ENCODE measurements around the gene C1orf122.
"Not testable (repeated sequence)": the region's sequence is repeated elsewhere in the genome, so short reads cannot be mapped to it uniquely, and the experiment has no call there.

Gene C1orf122

GRCh38 chr1:37807555-37808368 lies at the start of gene C1orf122, which contains the start of gene YRDC:
Gene C1orf122 (plus strand): TSS chr1:37807790. CDS start chr1:37808405, 615 bp downstream.
Gene YRDC (minus strand): TSS chr1:37808208. CDS start chr1:37808180, 28 bp downstream.
- DNase-seq, result peak; percentile 87

GRCh38 chr1:37759451-37759850 lies 48.1 kb upstream of the C1orf122 start:
- no peak for DNase-seq

DNA sequence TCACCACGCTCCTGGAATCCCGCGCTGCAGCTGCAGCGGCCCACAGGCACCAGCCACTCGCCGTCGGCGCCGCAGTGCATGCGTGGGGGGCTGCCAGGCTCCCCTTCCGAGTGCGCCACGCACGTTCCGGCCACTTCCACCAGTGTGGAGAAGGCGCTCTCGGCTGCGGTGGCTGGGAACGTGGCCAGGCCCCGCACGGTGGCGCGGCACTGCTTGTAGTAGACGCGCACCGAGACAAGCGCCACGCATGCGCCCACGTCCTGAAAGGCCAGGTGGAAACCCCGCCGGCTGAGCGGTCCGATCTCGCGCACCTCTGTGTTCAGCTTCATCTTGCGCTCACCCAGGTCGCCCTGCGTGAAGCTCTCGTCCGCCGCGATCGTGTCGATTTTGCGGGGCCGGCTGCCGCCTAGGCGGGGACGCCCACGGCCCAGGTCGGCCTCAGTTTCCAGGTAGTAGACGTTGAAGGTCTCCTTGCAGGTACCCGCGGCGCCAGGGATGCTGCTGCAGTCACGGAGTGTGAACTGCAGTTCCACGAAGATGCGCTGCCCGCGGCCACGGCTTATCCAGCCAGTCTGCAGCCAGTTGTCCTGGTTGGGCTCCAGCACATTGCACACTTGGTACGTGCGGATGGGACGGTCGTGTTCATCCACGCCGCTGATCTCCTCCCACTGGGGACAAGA lies 46.0 kb upstream of the C1orf122 start:
- DNase-seq, result no peak

- no peak for DNase-seq
These were observed 45.1 kb upstream of the C1orf122 start for GRCh38 chr1:37762516-37762915.

- DNase-seq, result no peak
These were observed 43.7 kb upstream of the C1orf122 start for GRCh38 chr1:37763791-37764413.

DNA sequence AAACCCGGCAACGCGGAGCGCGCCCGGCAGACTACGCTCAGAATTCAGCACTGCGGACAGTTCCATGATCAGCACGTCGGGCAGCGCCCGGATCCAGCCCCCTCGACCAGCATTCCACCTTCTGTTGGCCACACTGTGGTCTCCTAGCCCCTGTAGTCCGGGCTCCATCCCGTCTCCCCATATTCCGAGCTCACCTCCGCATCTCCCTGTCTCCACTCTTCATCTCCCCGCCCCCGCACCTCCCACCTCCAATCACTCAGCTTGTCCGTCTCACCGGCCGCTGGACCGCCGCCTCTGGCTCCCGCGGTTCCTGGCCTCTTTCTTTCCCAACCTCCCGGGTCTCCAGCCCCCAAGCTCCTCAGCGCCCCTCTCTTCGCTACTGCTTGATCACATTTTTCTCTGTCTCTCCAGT lies 43.2 kb upstream of the C1orf122 start:
- DNase-seq, result no peak

DNA sequence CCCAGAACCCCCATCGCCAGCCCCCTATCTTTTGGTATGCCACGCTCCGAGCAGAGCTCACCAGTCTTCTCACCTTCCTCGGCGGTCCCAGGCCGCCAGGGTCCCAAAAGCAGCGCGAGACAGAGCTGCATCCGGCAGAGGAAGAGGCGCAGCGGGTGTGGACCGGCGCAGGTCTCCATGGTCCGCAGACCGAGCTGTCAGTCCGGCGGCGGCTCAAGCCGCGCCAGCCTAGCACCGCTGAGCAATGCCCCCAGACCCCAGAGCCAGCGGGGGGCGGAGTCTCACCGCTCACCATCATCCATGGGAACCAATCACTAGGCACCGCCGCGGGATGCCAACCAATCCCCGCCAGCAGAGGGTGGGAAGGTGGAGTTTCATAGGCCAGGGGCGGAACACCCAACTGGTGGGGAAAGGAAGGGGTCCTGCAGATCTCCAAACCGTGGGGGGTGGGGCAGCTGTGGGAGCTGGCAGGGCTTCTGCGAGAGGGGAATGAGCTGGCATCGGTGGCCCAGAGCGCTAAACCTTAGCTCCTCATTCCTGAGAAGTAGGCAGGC lies 42.6 kb upstream of the C1orf122 start, which contains the start of gene EPHA10:
EPHA10 (minus strand) TSS at position 233 of the 554 bp plus-strand sequence; CDS start at position 179, 54 bp downstream.
- no peak for DNase-seq

DNA sequence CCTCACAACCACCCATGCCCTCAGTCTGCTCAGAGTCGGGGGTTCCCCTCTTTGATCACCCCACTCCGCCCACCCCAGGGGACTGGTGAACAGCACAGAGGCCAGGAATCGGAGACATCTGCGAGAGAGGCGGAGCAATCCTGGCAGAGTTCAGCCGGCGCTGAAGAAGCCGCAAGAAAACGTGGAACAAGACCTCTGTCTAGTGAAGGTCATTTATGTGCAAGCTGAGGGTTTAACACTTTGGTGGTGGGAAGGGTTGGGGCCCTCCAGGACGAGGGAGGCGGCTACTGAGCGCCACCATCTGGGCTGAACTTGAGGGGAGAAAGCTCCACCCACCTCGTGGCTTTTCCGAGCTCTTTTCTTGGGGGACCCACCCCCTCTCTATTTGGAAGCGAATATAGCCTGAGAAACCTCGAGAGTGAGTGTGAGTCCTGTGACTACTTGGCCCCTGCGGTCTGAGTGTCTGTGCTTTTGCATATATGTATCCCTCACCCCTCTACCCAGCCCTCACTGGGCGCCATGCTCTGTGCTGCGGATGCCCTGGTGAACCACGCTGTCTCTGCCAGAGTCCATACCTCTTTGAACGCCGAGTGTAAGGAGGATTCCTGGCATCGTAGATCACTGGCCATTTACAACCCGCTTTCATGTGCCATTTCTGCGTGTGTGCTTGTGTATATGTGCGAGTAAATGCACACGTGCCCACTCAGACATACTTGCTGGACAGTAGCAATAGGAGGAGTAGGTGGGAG lies 41.5 kb upstream of the C1orf122 start:
- peak; percentile 21 for DNase-seq

GRCh38 chr1:37767488-37767887 lies 40.1 kb upstream of the C1orf122 start:
- DNase-seq, result no peak

- DNase-seq, result not testable (repeated sequence)
These were observed 36.1 kb upstream of the C1orf122 start for GRCh38 chr1:37771440-37771839.

GRCh38 chr1:37776946-37777516 lies 30.6 kb upstream of the C1orf122 start:
- DNase-seq, result no peak

GRCh38 chr1:37778654-37779053 lies 28.9 kb upstream of the C1orf122 start:
- no peak for DNase-seq

- no peak for DNase-seq
These were observed 25.1 kb upstream of the C1orf122 start for GRCh38 chr1:37782491-37782890.

DNA sequence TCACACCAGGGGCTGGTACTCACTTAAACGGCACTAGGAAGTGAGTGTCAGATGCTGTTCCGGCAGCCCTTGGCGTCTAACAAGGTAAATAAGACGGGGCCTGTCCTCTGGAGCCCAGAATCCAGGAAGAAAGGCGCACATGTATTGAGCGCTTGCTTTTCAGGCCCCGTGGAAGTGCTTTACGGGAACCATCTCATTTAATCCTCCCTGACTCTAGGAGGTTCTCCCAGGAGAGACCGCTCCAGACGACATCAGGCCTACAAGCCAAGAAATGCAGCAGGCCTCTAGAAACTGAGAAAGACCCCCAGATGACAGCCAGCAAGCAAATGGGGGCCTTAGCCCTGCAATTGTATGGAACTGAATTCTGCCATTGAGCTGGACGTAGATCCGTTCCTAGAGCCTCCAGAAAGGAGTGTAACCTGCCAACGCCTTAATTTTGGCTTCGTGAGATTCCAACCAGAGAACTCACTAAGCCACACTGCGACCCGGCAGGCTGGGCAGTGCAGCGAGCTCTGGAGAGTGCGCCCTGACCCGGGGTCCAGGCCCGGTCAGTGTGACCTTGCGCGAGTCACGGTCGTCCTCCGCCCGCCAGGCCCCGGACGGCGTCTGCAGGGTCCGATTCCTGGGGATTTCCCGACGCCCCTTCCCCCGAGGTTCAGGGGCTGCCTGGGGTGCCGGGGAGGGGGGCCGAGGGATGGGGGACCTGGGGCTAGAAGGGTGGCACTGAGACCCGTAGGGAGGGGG lies 14.5 kb upstream of the C1orf122 start:
- DNase-seq, result no peak

DNA sequence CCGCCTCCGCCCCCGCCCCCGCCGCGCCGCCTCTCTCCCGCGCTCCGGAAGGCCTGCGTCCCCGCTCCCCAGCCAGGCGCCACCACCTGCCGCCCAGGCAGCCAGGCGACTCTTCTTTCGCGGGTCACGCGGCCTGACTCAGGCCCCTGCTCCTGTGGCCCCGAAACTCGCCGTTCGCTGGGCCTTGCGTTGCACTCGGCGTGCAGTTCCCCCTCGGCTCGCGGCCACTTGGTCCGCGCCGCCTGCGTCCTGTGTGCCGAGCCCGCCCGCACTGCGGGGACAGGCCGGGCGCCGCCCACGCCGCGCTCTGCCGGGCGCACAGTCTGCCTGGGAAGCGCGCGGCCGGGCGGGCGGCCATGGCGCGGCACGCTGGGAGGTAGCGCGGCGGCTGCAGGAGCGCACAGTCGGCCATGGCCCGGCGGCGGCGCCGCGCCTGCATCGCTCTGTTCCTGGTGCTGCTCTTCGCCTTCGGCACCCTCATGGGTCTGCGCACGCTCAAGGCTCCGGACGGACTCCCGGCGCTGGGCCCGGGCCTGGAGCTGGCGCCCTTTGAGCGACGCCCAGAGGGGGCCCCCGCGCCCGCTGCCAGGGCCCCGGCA lies 13.7 kb upstream of the C1orf122 start, which contains the start of gene MANEAL:
MANEAL (plus strand) TSS at position 75 of the 599 bp plus-strand sequence; CDS start at position 411, 336 bp downstream.
- no peak for DNase-seq

DNA sequence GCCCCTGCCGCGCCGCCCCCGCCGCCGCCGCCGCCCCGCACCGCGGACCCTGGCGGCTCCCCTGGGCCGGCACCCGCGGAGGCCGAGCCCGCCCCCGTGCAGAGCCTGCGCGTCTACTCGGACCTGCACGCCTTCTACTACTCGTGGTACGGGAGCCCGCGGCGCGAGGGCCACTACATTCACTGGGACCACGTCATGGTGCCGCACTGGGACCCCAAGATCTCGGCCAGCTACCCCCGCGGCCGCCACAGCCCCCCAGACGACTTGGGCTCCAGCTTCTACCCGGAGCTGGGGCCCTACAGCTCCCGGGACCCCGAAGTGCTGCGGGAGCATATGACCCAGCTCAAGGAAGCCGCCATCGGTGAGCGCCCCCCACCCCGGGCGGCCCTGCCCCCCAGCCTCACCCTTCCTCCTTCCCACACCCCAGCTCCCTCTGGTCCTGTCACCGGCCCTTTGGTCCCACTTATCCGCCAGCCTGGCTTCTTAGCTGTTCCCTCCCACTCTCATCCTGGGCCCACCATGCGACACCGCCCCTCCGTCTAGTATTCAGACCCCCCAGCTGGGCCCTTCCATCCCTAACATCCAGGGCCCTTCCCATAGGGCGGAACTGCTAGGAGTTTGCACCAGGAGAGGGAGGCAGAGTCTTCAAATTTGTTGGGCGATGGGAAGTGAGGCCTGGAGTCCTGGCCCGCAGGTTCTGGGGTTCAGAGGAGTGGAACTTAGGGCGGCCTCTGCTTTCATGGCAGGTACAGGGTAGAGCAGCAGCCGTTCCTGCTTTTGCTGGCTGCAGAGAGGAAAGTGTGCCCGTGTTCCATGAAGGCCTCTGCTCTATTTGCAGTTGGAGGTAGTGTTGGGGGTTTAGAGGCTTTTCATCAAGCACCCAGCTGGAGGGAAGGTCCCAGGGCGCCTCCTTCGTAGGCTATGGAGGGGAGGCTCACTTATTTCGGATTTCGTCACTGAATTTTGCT lies 12.9 kb upstream of the C1orf122 start:
- DNase-seq, result no peak

- no peak for DNase-seq
These were observed 12.1 kb upstream of the C1orf122 start for GRCh38 chr1:37795340-37796125.

- no peak for DNase-seq
These were observed 9.7 kb upstream of the C1orf122 start for GRCh38 chr1:37797750-37798345.

Measured in activated T-cell treated with anti-CD3 and anti-CD28 coated beads for 4 hours (primary cell).